Renal cortical epithelial cell (primary cell): Measurements from ENCODE around the gene ARHGEF28. TPM values are rescaled to one million over a fixed set of nuclear protein-coding genes. Genes with fewer than 3 reads are reported as not detected.
A peak's percentile ranks its signal among the peaks of the same experiment; 100 is the strongest.

ENCODE experiments used
- DNase-seq: peaks from one replicate; pipeline ENCODE4 v3.0.0-alpha.2; 2011; ENCODE audit warnings: low read depth
- total RNA-seq: library from RNA; depleted of rRNA; stranded (reverse); fragments of >200 nt; gene quantifications from 2 replicates; pipeline ENCODE4 v1.2.3, GENCODE V29; 2014

The ARHGEF28 gene
- total RNA-seq, 1 donor from 2014 or later: 112 TPM

- no peak for DNase-seq
Observed at GRCh38 chr5:73735032-73735734, 109.2 kb downstream of the ARHGEF28 start.

- DNase-seq: no peak
Observed at GRCh38 chr5:73739650-73740049, 113.7 kb downstream of the ARHGEF28 start.

- no peak for DNase-seq
Observed at GRCh38 chr5:73740274-73740790, 114.3 kb downstream of the ARHGEF28 start.

- no peak for DNase-seq
Observed at GRCh38 chr5:73743161-73743560, 117.2 kb downstream of the ARHGEF28 start.

GRCh38 chr5:73745836-73746235 is 119.8 kb downstream of the ARHGEF28 start:
- DNase-seq: no peak

GRCh38 chr5:73746608-73747007 is 120.6 kb downstream of the ARHGEF28 start:
- no peak for DNase-seq

GRCh38 chr5:73747696-73748380 is 121.8 kb downstream of the ARHGEF28 start:
- DNase-seq: peak; percentile 35

GRCh38 chr5:73748510-73749400 is 122.8 kb downstream of the ARHGEF28 start:
- peak; percentile 7 for DNase-seq

GRCh38 chr5:73749485-73750270 is 123.7 kb downstream of the ARHGEF28 start:
- no peak for DNase-seq

- DNase-seq: no peak
Observed at GRCh38 chr5:73751254-73751914, 125.4 kb downstream of the ARHGEF28 start.

- DNase-seq: no peak
Observed at GRCh38 chr5:73754254-73754653, 128.3 kb downstream of the ARHGEF28 start.

- no peak for DNase-seq
Observed at GRCh38 chr5:73757416-73757815, 131.4 kb downstream of the ARHGEF28 start.

GRCh38 chr5:73759771-73760170 is 133.8 kb downstream of the ARHGEF28 start:
- peak; percentile 58 for DNase-seq

- no peak for DNase-seq
Observed at GRCh38 chr5:73763300-73764032, 137.5 kb downstream of the ARHGEF28 start.

GRCh38 chr5:73764586-73764985 is 138.6 kb downstream of the ARHGEF28 start:
- peak; percentile 81 for DNase-seq

GRCh38 chr5:73764996-73765395 is 139.0 kb downstream of the ARHGEF28 start:
- no peak for DNase-seq

GRCh38 chr5:73766902-73767301 is 140.9 kb downstream of the ARHGEF28 start:
- no peak for DNase-seq

GRCh38 chr5:73770172-73771025 is 144.4 kb downstream of the ARHGEF28 start:
- no peak for DNase-seq

- no peak for DNase-seq
Observed at GRCh38 chr5:73774924-73775323, 148.9 kb downstream of the ARHGEF28 start.
